Cardiac muscle cell (in vitro differentiated cells and primary cell): ENCODE data around the gene RBM20. TPM values are rescaled to one million over a fixed set of nuclear protein-coding genes. Genes with fewer than 3 reads are reported as not detected.

Experiments used
- DNase-seq, 2 donors: peaks; one replicate each; pipeline versions ENCODE4 v3.0.0 to v3.0.0-alpha.2; 2010 to 2017; ENCODE audit warnings: low read depth in 1 of 2, low spot score in 1 of 2
- H3K27ac ChIP-seq: fragments of 200-600 bp; sonication (generic); 2 replicates; pipeline ENCODE4 v1.5.1; 2016
- H3K27me3 ChIP-seq: fragments of 200-600 bp; sonication (generic); 2 replicates; pipeline ENCODE4 v1.6.0; 2016; ENCODE audit warnings: control low read depth
- H3K36me3 ChIP-seq: fragments of 200-600 bp; sonication (generic); 2 replicates; pipeline ENCODE4 v1.5.1; 2016; ENCODE audit warnings: control low read depth
- H3K4me1 ChIP-seq: fragments of 200-600 bp; sonication (generic); 2 replicates; pipeline ENCODE4 v1.8.1; 2017; ENCODE audit warnings: low read depth, mild to moderate bottlenecking, mixed run types
- H3K4me3 ChIP-seq: fragments of 200-600 bp; sonication (generic); 2 replicates; pipeline ENCODE4 v1.5.1; 2016; ENCODE audit warnings: mild to moderate bottlenecking
- H3K9me3 ChIP-seq: fragments of 200-600 bp; sonication (generic); 2 replicates; pipeline ENCODE4 v1.5.1; 2017; ENCODE audit warnings: low read depth, mild to moderate bottlenecking, control low read depth
- polyA plus RNA-seq: library from polyadenylated mRNA; unstranded; fragments of >200 nt; fragmentation: Nextera tagmentation; extraction: Ambion mirVana; gene quantifications from 2 replicates; pipeline ENCODE4 v1.2.1, GENCODE V29; 2016
- total RNA-seq: library from RNA; depleted of rRNA; stranded (reverse); fragments of >200 nt; gene quantifications from 2 replicates; pipeline ENCODE4 v1.2.3, GENCODE V29; 2016
- TF ChIP-seq, protein P1 (sequence below): IDR thresholded peaks from 2 replicates; pipeline ENCODE4 v1.5.1; 2012; ENCODE audit warnings: low read depth, mild to moderate bottlenecking, low read length

The RBM20 gene
- total and polyA plus RNA-seq, 2 experiments from 2014 or later, result 19.2 to 28.5 TPM

DNA sequence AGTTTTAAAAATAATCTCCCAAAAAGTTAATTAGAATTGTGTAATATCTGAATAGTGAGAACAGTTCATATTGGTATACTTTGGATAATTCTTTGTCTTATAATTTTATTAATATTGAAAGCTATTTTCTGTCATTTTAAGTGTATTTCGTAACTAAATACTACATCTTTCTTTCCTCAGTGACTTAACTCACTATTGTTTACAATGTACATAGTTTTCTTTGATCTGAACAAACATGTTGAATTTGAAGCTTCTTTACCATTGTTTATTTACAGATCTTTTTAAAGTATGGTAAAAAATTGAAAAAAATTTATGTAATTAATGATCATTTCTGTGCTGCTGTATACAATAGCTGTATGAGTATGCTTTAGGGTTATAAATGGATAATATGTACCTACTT is 232.7 kb downstream of the RBM20 start:
- DNase-seq, result no peak
- Histone ChIP-seq H3K4me3 (no peak overlapping the region), H3K27me3 (no peaks in the 10 kb centered on the region), H3K9me3 (no peaks in the 10 kb centered on the region), H3K27ac (no peak overlapping the region), H3K36me3 (peaks cover 23% of the 10 kb centered on the region), H3K4me1 (peaks cover 31% of the 10 kb centered on the region)
- TF ChIP-seq, protein P1, sequence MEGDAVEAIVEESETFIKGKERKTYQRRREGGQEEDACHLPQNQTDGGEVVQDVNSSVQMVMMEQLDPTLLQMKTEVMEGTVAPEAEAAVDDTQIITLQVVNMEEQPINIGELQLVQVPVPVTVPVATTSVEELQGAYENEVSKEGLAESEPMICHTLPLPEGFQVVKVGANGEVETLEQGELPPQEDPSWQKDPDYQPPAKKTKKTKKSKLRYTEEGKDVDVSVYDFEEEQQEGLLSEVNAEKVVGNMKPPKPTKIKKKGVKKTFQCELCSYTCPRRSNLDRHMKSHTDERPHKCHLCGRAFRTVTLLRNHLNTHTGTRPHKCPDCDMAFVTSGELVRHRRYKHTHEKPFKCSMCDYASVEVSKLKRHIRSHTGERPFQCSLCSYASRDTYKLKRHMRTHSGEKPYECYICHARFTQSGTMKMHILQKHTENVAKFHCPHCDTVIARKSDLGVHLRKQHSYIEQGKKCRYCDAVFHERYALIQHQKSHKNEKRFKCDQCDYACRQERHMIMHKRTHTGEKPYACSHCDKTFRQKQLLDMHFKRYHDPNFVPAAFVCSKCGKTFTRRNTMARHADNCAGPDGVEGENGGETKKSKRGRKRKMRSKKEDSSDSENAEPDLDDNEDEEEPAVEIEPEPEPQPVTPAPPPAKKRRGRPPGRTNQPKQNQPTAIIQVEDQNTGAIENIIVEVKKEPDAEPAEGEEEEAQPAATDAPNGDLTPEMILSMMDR, result no peak

DNA sequence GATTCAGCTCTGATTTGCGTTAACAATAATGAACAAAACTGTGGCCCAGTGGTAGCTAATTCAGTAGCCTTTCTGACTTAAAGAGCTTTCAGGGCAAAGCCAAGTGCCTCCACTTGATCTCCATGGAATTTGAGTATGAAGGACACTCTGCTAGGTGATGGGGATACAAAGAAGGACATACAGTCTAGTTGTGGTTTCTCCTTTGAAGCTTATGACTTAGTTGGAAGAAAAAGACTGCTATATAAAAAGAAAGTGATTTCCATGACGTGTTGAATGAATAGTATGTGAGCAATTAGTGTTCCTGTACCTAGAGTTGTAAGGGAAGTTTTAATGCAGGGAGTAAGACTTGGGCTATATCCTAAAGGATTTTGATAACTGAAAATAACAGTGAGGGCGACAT is 235.9 kb downstream of the RBM20 start:
- Histone ChIP-seq H3K4me1 (peaks cover 18% of the 10 kb centered on the region), H3K27ac (peak overlapping the region; percentile 26), H3K36me3 (peaks cover 49% of the 10 kb centered on the region), H3K27me3 (no peaks in the 10 kb centered on the region), H3K4me3 (no peak overlapping the region), H3K9me3 (no peaks in the 10 kb centered on the region)
- TF ChIP-seq, protein P1, result no peak
- DNase-seq, result peak in 1 of 2 donors; percentile 52

DNA sequence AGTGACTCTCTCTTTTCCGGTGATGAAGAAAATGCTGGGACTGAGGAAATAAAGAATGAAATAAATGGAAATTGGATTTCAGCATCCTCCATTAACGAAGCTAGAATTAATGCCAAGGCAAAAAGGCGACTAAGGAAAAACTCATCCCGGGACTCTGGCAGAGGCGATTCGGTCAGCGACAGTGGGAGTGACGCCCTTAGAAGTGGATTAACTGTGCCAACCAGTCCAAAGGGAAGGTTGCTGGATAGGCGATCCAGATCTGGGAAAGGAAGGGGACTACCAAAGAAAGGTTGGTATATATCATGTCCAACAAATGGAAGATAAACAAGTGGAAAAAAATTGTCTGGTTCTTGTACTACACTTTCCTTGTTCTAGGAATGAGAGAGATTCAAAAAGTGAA is 237.1 kb downstream of the RBM20 start:
- H3K36me3 ChIP-seq, result peaks cover 58% of the 10 kb centered on the region
- no peak overlapping the region for H3K4me3 ChIP-seq
- H3K4me1 ChIP-seq, result peaks cover 11% of the 10 kb centered on the region
- DNase-seq, result no peak
- TF ChIP-seq, protein P1, result no peak
- H3K27me3 ChIP-seq, result no peaks in the 10 kb centered on the region
- H3K9me3 ChIP-seq, result no peaks in the 10 kb centered on the region
- no peak overlapping the region for H3K27ac ChIP-seq

DNA sequence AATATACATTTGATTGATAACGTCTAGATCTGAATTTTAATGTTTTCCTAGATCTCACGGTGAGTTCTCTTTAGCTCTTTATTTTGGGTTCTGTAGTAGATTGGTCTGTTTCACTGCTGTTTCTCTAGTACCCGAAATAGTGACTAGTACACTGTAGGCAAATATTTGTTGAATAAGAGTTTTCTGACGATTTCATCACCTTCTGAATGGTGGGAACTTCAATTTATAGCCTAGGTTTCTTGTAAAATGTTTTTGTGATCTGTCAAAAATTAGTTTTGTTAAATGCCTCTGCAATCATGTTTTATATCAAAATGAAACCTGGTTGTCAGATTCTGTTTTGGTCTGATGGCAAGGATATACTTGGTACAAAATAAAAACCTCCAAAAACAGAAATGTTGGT is 237.8 kb downstream of the RBM20 start:
- DNase-seq, result no peak
- Histone ChIP-seq H3K27me3 (no peaks in the 10 kb centered on the region), H3K4me3 (no peak overlapping the region), H3K4me1 (peaks cover 11% of the 10 kb centered on the region), H3K9me3 (no peaks in the 10 kb centered on the region), H3K27ac (no peak overlapping the region), H3K36me3 (peaks cover 60% of the 10 kb centered on the region)
- TF ChIP-seq, protein P1, result no peak

DNA sequence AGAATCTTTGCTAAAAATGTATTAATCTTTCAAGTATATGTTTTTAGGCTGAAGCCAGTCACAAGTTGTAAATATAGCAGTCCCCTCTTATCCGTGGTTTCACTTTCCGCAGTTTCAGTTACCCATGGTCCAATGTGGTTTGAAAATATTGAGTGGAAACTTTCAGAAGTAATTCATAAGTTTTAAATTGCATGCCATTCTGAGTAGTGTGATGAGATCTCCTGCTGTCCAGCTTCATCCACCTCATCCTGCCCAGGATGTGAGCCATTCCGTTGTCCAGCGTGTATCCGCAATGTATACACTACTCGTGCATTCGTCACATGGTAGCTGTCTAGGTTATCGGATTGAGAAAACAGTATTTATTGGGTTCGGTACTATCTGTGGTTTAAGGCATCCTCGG is 239.8 kb downstream of the RBM20 start:
- H3K27me3 ChIP-seq, result no peaks in the 10 kb centered on the region
- H3K9me3 ChIP-seq, result no peaks in the 10 kb centered on the region
- DNase-seq, result no peak
- H3K36me3 ChIP-seq, result peaks cover 68% of the 10 kb centered on the region
- H3K4me3 ChIP-seq, result no peak overlapping the region
- no peak overlapping the region for H3K27ac ChIP-seq
- TF ChIP-seq, protein P1, result no peak
- H3K4me1 ChIP-seq, result peaks cover 11% of the 10 kb centered on the region
